ENCODE measurements around the gene C19orf85.
"Not testable (repeated sequence)": the region's sequence is repeated elsewhere in the genome, so short reads cannot be mapped to it uniquely, and the experiment has no call there.

C19orf85 gene

GRCh38 chr19:55455576-55456235 is 8.8 kb downstream of the C19orf85 start:
- DNase-seq, result no peak

- peak; percentile 50 to 51 for DNase-seq
These were observed 9.7 kb downstream of the C19orf85 start for GRCh38 chr19:55454787-55455243.

- DNase-seq, result no peak
These were observed 10.9 kb downstream of the C19orf85 start for GRCh38 chr19:55453511-55454260.

DNA sequence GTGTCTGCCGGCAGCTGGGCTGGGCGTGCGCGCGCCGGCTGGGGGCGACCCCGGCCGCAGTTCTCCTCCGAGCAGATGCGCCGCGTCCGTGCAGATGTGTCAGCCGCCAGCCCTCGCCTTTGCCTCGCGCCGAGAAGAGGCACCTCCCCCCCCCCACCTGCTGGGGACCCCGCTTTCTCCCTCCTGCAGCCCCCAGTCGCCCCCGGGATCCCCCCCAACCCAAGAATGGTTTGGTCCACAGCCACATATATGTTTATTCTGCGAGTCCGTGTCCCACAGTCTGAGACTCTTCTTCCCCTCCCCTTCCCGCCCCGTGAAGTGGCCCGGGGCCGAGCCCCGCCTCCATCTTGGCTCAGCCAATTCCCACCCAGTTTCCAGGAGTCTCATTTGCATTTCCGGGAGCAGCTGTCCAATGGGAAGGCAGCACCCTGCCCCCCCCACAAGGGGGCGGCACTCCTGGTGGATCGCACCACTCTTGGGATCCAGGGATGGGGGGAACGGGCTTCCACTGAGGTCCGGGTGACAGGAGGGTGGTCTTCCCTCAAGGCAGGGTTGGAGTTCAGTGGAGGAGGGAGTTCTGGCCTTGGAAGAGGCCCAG is 11.7 kb downstream of the C19orf85 start:
- DNase-seq, result peak; percentile 37 to 44

DNA sequence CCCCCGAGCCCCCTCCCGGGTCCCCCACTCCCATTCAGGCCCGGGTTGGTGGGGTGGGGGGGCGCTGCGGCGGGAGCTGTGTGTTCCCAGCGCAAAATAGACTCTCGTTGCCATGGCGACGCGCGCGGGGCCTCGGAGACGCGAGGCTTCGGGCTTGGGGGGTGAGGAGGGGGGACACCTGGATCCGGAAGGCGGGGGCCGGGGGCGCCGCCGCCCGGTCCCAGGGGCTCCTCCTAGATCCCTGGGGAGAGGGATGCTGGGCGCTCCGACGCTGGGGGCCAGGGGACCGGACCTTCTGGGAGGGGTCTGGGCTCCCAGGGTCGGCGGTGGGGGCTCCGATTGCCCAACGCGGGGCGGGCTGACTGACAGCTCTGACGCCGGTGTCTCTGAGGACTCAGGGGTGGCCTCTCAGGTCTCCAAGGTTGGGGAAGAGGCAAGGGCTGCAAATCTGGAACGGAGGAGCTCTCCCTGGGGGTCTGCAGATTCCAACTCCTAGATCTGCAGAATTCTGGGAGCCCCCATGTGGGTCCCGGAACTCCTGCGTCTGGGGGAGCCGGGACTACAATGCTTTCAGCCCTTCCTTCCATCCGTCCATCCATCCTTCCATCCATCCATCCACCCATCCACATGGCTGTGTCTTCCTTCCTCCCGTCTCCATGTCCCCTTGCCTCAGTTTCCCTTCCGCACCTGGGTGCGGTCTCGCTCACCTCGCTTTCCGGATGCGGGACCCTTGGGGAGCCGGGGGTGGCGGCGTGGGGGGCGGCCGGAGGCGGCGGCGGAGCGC is 12.4 kb downstream of the C19orf85 start:
- no peak for DNase-seq

- DNase-seq, result no peak
These were observed 13.2 kb downstream of the C19orf85 start for GRCh38 chr19:55451163-55451964.

DNA sequence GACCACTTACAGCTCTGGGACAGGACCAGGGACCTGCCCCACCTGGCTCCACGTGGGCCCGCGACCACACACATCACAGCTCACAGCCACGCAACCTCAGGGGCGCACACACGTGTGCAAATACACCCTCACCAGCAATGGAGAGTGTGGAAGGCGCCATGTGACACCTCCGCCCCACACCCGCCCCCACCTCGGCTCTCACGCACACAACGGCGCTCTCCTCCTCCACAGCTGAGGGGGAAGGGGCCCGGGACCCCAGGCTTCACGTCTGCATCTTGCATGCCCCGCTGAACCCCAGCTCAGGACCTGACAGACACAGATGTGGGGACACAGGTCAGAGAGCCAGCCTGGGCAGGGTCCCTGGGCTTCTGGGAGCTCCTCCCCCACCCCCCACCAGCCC is 15.1 kb downstream of the C19orf85 start:
- no peak for DNase-seq

- DNase-seq, result not testable (repeated sequence)
These were observed 16.4 kb downstream of the C19orf85 start for GRCh38 chr19:55448175-55448490.

GRCh38 chr19:55447421-55448174 is 17.0 kb downstream of the C19orf85 start:
- DNase-seq, result no peak

DNA sequence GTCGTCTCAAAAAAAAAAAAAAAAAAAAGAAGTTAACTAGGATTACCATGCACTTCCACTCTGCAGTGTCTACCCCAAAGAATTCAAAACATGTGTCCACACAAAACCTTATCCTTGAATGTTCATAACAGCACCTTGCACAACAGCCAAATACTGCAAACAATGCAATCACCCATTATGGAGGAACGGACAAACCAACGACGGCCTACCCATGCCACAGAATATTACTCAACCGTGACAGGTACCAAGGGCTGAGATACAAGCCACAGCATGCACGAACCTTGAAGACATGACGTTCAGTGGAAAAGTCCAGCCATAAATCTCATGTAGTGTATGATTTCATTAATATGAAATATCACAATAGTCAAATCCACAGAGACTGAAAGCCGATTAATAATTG is 18.5 kb downstream of the C19orf85 start:
- no peak for DNase-seq

DNA sequence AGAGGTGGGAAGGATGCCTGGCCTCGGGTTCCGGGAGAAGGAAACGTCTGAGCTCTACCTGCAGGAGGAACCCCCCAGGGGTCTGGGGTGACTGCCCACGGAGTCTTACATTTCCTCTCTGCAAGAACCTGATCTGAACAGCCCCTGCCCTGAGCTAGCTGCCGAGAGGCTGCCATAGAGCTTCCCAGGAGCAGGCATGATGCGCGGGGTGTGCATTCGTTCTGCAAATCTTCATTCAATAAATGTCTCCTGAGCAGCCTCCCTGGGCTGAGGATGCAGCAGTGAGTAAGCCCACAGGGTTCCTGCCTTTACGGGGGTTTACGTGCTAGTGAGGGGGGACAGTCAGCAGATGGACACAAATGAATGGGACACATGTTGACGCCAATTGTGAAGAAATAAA is 19.9 kb downstream of the C19orf85 start:
- no peak for DNase-seq

GRCh38 chr19:55443824-55444480 is 20.6 kb downstream of the C19orf85 start:
- no peak for DNase-seq

DNA sequence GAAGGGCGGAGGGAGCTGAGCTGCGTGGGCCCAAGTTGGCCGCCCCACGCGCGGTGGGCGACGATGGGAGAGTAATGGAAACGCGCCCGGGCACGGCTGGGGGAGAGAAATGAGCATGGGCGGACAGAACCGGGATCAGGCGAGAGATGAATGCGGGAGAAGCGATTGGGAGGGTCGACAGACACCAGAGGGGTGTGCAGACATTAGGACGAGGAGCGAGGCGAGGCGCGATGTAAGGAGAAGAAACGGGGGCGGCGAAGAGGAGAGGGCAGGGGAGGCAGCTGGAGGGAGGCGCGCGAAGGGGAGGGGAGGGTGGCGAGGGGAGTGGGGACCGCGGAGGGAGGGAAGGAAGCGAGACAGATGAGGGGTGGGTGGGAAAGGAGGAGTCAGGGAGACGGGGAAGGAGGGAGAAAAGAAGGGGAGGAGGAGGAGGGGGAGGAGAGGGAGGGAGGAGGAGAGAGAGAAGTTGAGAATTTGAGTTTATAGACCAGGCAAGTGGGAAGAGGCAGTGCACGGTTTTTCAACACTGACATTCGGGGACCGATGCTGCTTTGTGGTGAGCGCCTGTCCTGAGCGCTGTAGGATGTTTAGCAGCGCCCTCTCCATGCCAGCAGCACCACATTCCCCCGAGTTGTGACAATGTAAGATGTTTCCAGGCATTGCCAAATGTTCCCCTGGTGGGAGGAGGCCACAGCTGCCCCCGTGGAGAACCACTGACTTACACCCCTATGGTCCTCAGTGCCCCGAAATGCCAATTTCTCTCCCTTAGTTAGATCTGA is 21.3 kb downstream of the C19orf85 start, which contains the start of gene SHISA7:
Gene SHISA7 (minus strand): TSS at position 256 of the 779 bp plus-strand sequence. CDS start 437 bp downstream, outside the sequence.
- DNase-seq, result no peak

DNA sequence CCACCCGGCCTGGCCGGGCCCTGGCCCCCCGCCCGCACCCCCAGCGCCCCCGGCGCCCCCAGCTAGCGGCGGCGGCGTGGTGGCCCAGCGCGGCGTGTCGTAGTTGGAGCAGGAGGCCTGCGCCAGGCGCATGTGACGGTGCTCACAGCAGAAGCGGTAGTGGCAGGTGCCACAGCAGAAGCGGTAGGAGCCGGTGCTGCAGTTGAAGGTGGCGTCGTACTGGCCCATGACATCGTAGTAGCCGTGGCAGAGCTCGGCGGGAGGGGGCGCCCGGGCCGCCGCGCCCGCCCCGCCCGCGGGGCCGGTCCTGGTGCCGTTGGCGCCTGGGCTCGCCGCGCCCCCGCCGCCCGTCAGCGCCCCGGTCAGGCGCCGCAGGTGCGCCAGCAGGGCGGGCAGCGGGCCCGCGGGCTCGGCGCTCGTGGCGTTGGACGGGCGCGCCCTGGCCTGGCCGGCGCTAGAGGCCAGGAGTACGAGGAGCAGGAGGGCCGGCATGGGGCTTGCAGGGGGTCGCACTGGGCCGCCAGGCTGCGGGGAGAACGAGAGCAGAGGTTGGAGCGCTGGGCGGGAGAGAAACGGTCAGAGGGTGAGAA is 22.1 kb downstream of the C19orf85 start:
- DNase-seq, result no peak

GRCh38 chr19:55441692-55442321 is 22.7 kb downstream of the C19orf85 start:
- DNase-seq, result peak; percentile 31 to 44

DNA sequence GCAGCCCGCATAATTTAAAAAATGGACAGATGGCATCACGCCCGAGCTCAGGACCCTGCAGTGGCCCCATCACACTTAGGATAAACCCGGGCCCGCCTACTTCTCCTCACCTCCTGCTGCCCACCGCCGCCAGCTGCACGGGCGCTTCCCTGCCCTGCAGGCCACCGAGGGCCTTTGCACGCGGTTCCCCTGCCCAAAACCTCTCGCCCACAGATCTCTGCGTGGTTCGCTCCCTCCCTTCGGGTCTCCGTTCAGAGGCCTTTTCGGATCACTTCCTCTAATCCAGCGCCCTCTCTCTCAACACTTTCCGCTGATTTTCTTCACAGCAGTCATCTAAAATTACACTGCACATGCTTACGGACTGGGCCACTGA is 23.2 kb downstream of the C19orf85 start:
- no peak for DNase-seq

- peak in 1 of 2 experiments; percentile 34 for DNase-seq
These were observed 24.0 kb downstream of the C19orf85 start for GRCh38 chr19:55440411-55441105.

GRCh38 chr19:55439052-55439451 is 25.5 kb downstream of the C19orf85 start:
- DNase-seq, result no peak

GRCh38 chr19:55437410-55437809 is 27.1 kb downstream of the C19orf85 start:
- peak; percentile 27 to 45 for DNase-seq

Data from activated CD4-positive, alpha-beta T cell treated with anti-CD3 and anti-CD28 coated beads, Interleukin-2, amount 50 U/mL, for 48 hours (primary cell).